Activated effector memory CD4-positive, alpha-beta T cell treated with anti-CD3 and anti-CD28 coated beads, Interleukin-2, amount 50 U/mL, for 16 hours (primary cell): ENCODE data around the gene XPNPEP1.

Experiments used
- DNase-seq: peaks from one replicate; pipeline ENCODE4 v3.0.0-alpha.2; 2020

Gene XPNPEP1

DNA sequence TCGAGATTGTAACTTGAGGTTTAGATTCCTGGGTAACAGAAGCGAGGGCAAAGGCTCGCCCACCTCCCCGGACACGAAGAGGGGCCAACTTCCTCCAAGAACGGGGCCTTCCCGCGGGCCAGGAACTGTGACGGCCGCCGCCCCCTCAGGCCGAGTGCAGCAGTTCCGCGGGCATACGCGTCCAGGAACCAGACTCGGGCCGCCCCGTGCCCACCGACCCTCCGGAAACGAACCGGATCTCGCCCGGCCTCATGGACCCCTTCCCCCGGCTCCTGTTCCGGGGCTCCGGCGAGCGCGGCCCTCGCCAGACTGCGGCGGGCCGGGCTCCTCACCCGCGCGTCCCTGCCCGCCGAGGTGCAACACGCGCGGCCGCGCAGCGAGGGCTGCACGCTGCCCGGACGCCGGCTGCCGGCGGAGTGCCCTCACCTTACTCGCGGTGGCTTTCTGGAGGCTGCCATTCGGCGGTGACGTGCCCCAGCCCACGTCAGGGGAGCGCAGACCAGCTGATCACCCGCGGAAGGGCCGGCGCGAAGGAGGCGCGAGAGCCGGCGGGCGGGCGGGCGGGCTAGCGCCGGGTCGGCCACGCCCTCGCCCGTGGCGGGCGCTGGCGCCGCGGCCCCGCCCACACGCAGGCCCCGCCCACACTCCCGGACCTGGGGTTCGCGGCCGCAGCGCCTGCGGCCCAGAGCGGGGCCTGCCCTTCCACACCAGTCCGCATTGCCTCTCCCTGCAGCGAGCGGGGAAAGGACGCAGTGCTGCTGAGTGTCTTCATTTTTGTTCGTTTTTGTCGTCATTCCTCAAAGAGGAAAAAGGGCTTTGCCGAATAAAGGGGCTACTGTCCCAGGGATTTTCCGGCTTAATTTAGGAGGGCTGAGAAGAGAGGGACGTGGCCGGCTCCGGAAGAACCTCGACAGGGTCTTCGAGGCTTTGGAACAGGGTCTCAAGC lies at the start of gene XPNPEP1:
Gene XPNPEP1 (minus strand): TSS at position 536 of the 946 bp plus-strand sequence. CDS start 78 bp downstream, at position 458.
- peak; percentile 93 for DNase-seq

DNA sequence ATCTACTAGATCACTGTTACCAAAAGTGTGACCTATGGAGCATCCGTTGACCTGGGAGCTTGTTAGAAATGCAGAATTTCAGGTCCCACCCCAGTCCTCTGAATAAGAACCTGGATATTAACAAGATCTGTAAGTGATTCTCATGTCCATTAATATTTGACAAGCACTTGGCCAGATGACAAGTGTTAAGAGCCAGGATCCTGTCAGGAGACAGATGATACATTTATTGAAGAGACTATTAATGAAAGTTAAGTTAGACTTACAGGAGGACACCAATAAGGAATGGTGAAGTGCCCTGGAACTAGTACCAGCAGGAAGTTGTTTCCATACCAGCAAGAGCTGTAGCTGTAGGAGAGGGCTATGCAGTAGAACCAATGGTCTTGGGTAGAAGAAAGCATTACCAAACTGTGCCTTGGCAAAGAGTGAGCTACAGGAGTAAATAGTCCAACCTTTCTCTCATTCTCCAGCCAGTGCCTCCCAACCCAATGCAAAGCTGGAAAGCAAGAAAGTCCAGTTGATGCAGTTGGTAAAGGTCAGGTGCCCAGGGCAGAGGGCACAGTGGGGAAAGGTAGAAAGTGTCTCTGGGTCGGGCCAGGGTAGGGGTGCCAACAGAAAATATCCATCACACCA lies 49.2 kb upstream of the XPNPEP1 start:
- no peak for DNase-seq

DNA sequence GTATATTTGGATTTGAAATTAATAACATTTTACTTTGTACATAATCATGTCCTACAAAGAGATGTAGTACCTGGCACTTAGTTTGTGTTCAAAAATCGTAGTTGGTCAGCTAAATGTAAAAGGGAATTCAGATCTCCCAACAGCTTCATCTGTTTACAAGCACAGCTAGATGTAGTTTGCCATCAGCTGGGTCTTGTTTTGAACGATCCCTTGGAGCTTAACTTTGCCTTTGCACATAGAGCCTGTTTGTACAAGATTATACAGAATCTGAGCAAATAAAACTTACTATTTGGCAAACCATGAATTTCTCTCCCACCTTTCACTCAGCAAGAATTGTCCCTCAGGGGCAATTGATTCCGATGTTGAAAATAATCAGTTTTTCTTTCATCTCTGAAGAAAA lies 48.3 kb upstream of the XPNPEP1 start:
- no peak for DNase-seq

DNA sequence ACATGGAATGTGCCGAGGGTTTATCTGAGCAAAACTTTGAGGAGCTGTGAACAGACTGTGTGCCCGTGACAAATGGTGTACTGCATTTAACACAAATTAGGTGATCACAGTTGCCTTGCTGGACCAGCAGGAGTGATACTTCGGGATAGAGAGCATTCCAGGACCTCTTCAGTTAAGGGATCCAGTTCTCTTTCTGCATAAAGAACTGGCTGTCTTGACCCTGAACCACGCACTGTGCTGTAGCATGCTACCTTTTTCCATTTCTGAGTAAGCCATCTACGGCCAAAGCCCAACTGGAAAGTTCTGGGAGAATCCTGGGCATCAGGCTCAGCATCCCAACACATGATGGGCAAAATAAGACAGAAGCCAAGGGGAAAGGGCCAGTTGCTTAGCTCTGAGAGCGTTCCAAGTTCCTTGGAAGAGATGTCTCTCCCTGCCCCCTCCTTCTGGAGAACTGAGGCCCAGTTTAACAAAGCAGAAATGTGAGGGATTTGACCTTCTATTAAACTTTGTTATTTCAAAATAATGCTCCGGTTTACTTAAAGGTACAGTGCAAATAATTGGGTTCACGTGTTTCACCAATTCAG lies 46.5 kb upstream of the XPNPEP1 start:
- no peak for DNase-seq

DNA sequence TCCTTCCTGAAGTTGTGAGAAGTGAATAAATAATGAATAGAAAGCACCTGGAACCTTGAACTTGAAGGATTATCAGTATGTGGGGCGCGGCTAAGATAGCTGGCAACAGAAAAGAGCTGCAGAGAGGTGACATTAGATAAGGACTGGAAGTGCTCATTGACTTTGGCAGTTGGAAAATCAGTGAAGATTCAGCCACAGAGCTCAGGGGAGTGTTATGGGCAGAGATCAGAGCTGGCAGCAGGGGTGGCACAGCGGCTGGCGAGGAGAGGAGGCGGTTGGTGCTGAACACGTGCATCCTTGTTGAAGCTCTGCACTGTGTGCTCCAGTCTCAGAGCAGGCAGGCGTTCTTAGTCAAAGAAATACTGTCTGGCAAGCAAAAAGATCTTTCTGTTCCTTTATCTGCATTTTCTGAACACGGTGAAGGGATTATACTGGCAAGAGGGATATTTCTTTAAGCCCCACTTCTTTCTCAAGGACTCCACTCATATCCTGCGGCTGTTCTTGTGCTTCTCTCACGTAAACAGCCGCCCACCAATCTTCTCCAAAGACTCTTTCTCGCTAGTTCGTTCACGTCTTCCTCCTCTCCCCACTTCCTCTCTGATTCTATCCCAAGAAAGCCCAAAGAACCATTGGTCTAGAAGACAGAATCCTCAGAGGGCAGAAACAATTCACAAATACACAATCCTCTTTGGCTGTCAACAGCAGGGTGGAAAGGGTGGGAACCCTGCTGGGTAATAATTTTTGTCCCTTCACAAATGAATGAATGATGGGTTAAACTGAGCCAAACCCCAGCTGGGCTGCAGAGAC lies 45.8 kb upstream of the XPNPEP1 start:
- no peak for DNase-seq

DNA sequence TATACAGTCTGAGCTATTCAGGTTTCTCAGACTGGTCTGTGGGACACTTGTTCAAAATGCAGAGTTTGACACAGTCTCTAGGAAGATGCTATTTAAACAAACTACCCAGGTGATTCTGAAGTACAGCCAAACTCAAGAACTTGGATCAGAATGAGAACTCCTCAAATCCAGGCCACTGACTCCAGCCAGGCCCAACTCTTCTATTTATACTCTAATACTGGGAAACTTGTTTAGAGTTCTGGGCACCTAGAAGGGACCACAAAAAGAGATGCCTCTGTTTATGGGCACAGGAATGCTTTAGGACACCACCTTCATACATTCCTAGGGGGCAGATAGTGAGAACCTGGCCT lies 44.4 kb upstream of the XPNPEP1 start:
- no peak for DNase-seq

DNA sequence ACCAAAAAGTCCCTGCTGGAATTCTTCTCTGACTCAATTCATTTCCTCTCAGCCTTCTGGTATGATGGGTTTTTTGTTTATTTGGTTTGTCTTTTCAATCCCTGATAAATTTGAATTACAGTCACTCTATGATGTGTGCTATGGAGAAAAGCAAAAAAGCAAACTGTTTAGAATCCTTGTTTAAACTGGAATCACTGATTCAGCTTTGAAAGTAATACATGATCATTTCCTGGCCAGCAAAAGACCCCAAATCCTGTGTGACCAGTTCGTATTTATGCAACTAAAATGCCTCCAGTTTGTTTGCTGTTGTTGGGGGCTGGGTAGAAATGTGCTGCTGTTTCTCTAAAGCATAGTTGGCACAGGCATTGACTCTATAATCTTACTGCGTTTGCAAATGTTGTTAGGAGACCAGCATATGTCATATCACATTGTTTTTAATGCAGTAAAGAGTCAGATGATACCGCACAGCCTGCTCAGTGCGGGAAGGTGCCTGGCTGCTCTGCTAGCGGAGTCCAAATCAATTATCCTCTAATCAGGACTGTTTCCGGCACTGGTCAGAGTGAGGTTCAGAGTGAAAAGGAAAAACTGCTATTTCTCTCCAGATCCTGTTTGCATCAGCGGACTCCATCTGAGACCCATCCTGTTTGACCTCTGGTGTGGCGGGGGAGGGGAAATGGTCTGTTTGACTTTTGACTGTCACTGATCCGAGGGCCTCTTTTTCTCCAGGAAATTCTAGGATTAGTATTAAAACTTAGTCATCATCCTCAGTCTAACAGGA lies 43.8 kb upstream of the XPNPEP1 start:
- no peak for DNase-seq

DNA sequence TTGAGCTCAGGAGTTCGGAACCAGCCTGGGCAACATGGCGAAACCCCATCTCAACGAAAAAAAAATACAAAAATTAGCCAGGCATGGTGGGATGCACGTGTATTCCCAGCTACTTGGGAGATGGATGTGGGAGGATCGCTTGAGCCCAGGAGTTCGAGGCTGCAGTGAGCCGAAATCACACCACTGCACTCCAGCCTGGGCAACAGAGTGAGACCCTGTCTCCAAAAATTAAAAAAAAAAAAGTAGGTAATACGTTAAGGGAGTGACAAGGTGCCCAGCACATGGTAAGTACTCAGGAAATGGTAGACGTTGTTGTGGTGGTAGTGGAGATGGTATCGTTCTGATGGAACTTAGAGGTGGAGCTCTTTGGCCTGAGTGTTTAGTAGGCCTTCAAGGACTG lies 41.0 kb upstream of the XPNPEP1 start:
- no peak for DNase-seq

DNA sequence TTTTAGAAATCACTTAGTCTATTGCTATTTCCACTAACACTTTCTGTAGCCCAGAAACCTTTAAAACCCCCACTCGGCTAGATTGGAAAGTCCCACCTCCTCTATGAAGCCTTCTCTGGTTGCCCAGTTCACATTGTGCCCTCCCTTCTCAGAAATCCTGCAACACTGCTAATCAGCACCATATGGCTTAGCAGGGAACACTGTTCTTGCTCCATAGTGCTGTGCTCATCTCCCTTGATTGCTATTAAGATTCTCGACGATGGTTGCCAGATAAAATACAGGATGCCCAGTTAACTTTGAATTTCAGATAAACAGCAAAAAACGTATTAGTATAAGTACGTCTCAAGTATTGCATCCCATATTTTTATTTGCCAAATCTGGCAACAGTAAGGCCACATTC lies 40.1 kb upstream of the XPNPEP1 start:
- no peak for DNase-seq

DNA sequence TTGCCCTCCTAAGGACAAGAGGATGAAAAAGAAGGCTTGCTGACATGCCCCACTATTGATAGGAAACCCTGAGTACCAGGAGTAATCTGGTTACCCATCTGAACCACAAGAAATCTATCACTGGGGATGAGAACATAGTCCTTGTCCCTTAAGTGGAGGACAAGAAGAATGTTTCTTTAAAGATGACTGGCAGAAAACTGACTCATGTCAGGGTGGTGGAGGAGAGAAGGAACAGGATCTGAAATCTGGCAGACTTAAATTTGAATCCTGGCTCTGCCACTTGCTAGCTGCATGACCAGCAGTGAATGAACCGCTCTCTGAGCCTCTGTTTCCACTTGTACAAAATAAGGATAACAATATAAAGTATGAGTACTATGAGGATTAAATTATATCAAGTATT lies 38.9 kb upstream of the XPNPEP1 start:
- DNase-seq = no peak

DNA sequence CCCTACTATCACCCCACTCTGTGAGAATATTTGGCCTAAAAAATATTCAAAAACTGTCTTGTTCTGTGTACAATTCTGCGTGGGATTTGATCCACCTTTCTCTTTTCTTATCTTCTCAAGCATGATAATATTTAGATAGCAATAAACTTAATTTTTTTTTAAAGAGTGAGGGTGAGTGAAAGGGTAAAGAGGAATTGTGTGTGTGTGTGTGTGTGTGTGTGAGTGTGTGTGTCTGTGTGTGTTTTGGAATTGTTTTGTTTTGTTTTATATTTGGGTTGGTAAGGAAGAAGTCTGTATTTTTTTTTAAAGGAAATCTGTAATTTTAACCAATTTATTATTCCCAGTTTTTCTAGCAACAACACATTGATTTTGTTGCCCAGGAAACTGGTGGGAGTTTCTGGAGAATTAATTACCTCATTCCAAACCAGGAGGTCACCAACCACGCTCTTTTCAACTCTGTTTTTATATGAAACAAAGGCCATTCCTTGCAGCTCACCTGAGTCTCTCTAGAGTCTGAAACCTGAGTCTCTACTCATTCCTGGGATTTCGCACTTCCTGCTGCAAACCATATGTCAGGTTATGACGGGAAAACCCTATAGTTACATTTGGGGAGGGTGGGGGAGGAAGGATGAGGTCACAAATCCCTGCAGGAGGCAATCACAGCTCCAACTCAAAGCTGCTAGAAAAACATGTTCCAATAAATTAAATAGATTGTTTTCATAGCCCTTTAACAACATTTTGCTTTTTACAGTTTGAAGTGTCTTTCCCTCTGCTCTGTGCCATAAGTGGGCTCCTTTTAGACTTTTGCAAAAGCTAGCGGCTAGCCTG lies 38.1 kb upstream of the XPNPEP1 start:
- DNase-seq = no peak

DNA sequence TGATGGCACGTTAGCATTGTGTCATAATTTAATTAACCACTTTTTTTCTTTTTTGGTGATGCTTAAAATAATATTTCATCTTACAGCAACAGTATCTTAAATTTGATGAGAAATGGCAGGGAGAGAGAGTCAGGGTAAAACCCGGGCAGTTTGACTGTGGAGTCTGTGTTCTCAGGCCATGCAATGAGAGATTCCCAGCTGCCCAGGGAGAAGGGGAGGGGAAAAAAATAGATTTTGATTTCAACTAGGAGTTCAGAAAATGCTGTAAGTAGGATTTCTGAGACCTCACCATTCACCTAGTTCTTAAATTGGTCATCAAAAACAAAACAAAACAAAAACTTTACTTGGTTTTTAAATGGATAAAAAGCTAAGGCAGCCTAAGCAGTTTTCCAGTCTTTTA lies 37.4 kb upstream of the XPNPEP1 start:
- no peak for DNase-seq

DNA sequence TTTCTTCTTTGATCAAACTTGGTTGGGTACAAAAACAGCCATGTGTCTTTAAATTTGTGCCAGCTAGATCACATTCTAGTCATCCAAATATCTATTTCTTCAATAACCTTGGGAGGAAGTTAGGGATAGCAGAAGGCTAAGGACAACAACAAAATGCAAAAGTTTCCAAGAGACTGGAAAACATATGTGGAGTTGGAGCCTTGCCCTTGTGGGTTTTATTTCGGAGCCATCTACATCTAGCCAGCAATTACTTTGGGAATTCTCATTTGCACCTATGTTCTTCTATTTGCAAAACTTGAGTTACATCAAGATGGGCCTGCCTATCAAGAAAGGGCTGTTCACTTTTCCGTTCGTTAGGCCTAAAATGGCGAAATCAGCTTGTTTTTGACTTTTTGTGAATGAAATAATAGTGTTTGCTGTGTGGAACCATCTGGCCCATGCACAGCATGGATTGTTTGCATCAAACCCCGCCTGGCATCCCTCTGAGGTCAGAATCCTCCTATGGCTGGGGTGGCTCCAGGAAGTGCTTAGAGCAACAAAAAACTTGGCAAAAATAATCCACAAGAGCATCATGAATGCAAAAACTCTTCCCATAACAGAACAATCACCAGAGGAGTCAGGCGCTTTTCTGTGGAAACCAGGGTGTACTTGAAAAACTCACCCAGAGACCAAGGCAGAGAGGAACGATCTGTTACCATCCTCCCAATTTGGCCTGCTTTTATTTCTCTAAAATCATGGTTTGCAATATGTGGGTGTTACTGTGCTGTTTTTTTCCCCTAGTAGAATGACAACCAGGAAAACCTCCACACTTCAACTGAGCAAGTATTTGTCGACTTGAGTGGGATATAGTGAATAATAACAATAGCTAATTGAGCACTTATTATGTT lies 36.2 kb upstream of the XPNPEP1 start:
- no peak for DNase-seq

DNA sequence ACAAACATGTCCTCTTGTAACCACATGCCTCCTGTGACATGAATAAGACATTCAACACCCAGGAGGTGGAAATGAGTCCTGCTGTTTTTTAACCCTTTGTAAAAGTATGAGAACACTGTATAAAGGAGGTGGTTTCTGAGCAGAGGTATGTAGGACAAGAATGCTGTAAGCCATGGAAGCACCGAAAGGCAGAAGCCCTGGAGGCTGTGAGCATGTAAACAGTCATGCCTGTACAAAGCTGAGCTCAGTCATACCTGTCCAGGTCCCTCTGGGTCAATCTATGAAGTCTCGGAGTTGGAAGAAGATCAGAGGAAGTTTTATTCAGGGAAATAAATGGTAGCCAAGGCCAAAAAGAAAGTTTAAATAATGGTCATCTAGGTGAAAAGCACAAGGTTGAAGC lies 34.7 kb upstream of the XPNPEP1 start:
- DNase-seq = no peak

DNA sequence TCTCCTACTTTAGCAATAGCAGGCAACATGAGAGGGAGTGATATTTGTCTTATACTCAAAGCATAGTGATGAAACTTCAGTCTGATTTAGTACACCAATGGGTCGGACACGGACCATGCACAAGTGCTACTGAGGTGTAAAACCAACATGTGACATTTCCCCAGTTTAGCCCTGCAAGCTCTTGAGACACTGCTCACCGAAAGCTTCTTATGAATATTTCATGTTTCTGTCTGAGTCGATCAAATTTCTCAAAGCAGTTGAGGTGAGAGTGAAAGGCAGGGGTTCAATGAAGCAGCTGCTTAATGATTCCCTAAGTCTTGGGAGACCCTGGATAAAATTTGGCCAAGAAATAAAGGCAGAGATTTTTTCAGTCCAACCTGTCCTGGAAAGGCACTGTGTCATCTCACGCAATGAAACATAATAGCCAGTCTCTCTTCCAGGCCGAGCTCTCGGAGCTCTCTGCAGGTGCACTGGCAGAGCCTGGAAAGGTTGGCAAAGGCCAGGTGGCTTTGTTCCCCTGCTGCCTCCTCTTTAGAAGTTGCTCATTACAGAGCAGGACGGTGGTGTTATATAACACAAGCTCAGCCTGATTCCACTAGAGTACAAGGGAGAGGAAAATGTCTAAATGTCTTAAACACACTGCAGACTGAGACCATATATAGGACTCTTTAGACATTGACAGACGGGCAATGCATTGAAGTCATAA lies 33.9 kb upstream of the XPNPEP1 start:
- DNase-seq = no peak

DNA sequence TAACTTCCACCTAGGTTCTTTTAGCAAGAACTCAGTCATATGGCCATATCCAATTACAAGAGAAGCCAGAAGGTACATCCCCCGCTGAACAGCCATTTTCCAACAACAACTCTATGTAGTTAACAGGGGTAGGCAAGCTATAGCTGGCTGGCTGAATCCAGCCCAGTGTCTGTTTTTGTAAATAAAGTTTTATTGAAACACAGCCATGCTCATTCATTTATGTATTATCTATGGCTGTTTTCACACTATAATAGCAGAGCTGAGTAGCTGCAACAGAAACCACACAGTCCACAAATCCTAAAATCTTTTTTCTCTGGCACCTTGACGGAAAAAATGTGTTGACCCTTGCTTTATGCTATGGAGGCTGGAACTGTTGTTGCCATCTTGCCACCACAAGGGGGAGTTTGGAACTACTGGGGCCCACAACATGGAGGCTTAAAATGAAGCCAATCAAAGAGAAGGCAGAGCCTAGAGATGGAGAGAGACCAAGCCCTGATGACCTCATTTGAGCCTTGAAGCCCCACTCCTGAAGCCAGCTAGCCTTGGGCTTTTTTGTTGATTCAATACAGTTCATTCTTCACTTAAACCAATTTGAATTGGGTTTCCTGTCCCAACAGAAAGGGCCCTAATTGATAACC lies 33.3 kb upstream of the XPNPEP1 start:
- peak; percentile 68 for DNase-seq

DNA sequence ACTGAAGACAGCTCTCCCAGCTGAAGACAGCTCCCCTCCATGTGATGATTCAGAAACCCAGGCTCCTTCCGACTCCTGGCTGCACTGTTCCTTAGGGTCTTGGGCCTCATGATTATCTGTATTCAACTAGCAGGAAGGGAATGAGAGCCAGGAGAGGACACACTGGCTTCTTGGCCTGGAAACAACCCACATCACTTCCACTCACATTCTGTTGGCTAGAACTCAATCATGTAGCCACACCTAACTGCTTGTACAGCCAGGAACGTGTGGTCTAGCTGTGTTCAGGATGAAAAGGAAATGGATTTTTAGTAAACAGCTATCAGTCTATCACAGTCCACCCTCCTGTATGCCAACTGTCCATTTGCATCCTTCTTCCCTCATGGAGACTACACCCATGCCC lies 30.5 kb upstream of the XPNPEP1 start:
- DNase-seq = no peak

DNA sequence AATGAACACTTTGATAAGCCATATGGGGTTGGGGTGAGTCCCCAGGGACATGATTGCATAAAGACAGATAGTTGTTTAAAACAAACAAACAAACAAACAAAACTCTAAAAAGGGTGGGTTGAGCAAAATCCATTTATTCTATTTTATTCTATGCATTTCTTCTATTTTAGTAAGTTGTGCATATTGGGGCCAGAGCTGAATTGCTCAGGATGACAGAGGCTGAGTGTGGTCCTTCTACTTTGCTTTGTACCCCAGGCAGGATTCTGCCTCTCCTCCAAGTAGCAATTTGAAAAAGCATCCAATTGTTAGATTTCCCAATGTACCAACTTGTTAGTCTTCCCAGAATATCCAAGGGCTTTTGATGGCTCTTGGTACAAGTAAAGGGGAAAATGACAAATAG lies 29.2 kb upstream of the XPNPEP1 start:
- DNase-seq = no peak
